Measurements from ENCODE around the gene PCGF5.

Gene PCGF5

DNA sequence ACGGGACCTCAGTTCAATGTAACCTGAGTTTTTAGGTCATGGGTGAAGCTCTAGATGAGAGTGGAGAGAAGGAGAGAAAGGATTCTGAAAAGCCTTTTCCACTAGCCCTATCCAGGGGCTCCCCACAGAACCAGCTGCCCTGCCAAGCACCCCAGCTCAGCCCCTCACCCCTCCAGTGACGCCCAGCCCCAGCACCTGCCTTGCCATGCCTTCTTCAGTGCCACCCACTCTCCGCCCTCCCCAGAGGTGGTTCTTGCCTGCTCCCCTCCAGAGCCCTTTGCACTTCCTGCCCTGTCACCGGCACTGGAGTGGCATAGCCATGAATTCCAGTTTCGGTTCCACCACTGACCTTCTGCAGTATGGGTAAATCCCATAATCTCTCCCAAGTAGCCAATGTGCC, 70.1 kb downstream of the PCGF5 start:
- Histone ChIP-seq H3K4me2 (ENCODE audit: low read length) (no peak overlapping the region), H3K4me1 (ENCODE audit: control insufficient read depth, low read length) (no peaks in the 10 kb centered on the region), H3K9me3 (ENCODE audit: control insufficient read depth, insufficient read depth, low read length) (no peaks in the 10 kb centered on the region), H3K9me2 (replicated peaks; ENCODE audit: control insufficient read depth, low read length) (no peaks in the 10 kb centered on the region), H3K4me3 (ENCODE audit: low read length) (no peak overlapping the region), H3K27ac (ENCODE audit: low read depth, low read length) (no peak overlapping the region), H3K36me3 (ENCODE audit: control insufficient read depth, low read length) (no peaks in the 10 kb centered on the region), H3K27me3 (ENCODE audit: control insufficient read depth, low read length) (0 out of 2 replicates have a peak, but pooled peaks cover under 1% of the 10 kb centered on the region), H3F3A (ENCODE audit: control insufficient read depth, insufficient read depth) (no peaks in the 10 kb centered on the region), H3K79me2 (ENCODE audit: control insufficient read depth, low read length) (no peaks in the 10 kb centered on the region), H4K20me1 (ENCODE audit: control insufficient read depth, insufficient read depth, low read depth, low read length) (no peaks in the 10 kb centered on the region)
- TF ChIP-seq EZH2phosphoT487 (IDR thresholded peaks at IDR 0.05; ENCODE audit: borderline replicate concordance, low read length), result no peak
- TF ChIP-seq, protein P1, sequence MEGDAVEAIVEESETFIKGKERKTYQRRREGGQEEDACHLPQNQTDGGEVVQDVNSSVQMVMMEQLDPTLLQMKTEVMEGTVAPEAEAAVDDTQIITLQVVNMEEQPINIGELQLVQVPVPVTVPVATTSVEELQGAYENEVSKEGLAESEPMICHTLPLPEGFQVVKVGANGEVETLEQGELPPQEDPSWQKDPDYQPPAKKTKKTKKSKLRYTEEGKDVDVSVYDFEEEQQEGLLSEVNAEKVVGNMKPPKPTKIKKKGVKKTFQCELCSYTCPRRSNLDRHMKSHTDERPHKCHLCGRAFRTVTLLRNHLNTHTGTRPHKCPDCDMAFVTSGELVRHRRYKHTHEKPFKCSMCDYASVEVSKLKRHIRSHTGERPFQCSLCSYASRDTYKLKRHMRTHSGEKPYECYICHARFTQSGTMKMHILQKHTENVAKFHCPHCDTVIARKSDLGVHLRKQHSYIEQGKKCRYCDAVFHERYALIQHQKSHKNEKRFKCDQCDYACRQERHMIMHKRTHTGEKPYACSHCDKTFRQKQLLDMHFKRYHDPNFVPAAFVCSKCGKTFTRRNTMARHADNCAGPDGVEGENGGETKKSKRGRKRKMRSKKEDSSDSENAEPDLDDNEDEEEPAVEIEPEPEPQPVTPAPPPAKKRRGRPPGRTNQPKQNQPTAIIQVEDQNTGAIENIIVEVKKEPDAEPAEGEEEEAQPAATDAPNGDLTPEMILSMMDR (IDR thresholded peaks at IDR 0.05; ENCODE audit: low read depth, low read length, poor library complexity, severe bottlenecking), result no peak

DNA sequence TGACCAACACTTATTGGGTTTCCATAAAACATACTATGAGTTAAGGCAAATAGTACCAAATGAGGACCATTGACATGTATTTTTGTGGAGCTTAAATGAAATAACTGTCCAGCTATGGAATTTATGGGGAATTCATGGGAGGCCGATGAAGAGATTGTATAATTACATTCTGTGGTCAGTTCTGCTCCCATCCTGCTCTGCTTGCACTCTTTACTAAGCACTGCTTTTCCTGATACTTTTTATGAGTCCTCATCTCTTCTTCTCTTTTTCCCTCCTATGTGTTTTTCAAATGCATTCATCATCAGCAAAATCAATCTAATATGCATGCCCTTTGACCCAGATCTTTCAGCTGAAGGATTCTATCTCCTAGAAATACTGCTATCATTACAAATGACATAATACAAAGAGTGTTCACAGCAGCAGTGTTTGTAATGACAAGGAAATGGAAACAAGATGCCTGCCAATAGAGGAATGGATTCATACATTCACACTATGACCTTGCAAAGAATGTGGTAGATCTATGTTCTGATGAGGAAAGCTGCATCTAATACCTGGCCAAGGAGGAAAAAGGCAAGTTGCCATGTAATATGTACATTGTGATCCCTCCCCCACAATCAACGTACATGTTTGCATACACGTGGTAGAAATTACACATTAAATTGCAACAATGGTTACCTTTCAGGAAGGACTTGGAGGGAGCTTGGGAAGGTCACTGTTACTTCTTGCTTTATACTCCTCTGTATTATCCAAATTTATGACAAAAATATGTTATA, 73.9 kb downstream of the PCGF5 start:
- H3K9me2 ChIP-seq (replicated peaks; ENCODE audit: control insufficient read depth, low read length), result no peaks in the 10 kb centered on the region
- no peaks in the 10 kb centered on the region for H4K20me1 ChIP-seq (ENCODE audit: control insufficient read depth, insufficient read depth, low read depth, low read length)
- no peaks in the 10 kb centered on the region for H3K36me3 ChIP-seq (ENCODE audit: control insufficient read depth, low read length)
- H3K79me2 ChIP-seq (ENCODE audit: control insufficient read depth, low read length), result no peaks in the 10 kb centered on the region
- H3K27ac ChIP-seq (ENCODE audit: low read depth, low read length), result no peak overlapping the region
- TF ChIP-seq, protein P1 (IDR thresholded peaks at IDR 0.05; ENCODE audit: low read depth, low read length, poor library complexity, severe bottlenecking), result no peak
- TF ChIP-seq EZH2phosphoT487 (IDR thresholded peaks at IDR 0.05; ENCODE audit: borderline replicate concordance, low read length), result no peak
- H3K27me3 ChIP-seq (ENCODE audit: control insufficient read depth, low read length), result peaks cover 3% of the 10 kb centered on the region; the same call in 1 of the 2 replicates
- H3K4me1 ChIP-seq (ENCODE audit: control insufficient read depth, low read length), result peaks cover 16% of the 10 kb centered on the region
- H3K4me2 ChIP-seq (ENCODE audit: low read length), result no peak overlapping the region
- no peak overlapping the region for H3K4me3 ChIP-seq (ENCODE audit: low read length)
- H3F3A ChIP-seq (ENCODE audit: control insufficient read depth, insufficient read depth), result no peaks in the 10 kb centered on the region
- no peaks in the 10 kb centered on the region for H3K9me3 ChIP-seq (ENCODE audit: control insufficient read depth, insufficient read depth, low read length)

DNA sequence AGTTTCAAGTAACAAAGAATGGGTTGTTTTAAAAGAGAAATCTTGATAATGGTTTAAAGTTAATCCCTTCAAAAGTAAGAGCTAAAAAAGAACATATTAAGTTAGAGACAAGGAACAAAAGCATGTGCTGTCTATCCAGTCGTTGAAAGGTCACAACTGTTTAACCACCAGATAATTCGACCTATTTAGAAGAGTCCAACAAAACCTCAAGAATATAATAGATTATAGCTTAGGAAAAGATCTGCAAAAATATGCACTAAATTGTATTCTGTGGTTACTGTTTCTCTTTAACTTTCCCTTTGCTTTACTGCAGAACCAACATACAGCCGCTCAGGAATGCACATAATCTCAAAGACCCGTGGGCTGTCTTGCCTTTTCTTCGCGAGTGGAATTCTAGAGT, 74.9 kb downstream of the PCGF5 start:
- no peaks in the 10 kb centered on the region for H3K9me2 ChIP-seq (replicated peaks; ENCODE audit: control insufficient read depth, low read length)
- TF ChIP-seq, protein P1 (IDR thresholded peaks at IDR 0.05; ENCODE audit: low read depth, low read length, poor library complexity, severe bottlenecking), result no peak
- TF ChIP-seq EZH2phosphoT487 (IDR thresholded peaks at IDR 0.05; ENCODE audit: borderline replicate concordance, low read length), result no peak
- no peaks in the 10 kb centered on the region for H3F3A ChIP-seq (ENCODE audit: control insufficient read depth, insufficient read depth)
- no peaks in the 10 kb centered on the region for H3K36me3 ChIP-seq (ENCODE audit: control insufficient read depth, low read length)
- H3K4me1 ChIP-seq (ENCODE audit: control insufficient read depth, low read length), result peaks cover 16% of the 10 kb centered on the region
- no peaks in the 10 kb centered on the region for H3K79me2 ChIP-seq (ENCODE audit: control insufficient read depth, low read length)
- H3K9me3 ChIP-seq (ENCODE audit: control insufficient read depth, insufficient read depth, low read length), result no peaks in the 10 kb centered on the region
- no peak overlapping the region for H3K27ac ChIP-seq (ENCODE audit: low read depth, low read length)
- no peak overlapping the region for H3K4me2 ChIP-seq (ENCODE audit: low read length)
- no peaks in the 10 kb centered on the region for H4K20me1 ChIP-seq (ENCODE audit: control insufficient read depth, insufficient read depth, low read depth, low read length)
- peaks cover 3% of the 10 kb centered on the region; the same call in 1 of the 2 replicates for H3K27me3 ChIP-seq (ENCODE audit: control insufficient read depth, low read length)
- no peak overlapping the region for H3K4me3 ChIP-seq (ENCODE audit: low read length)

Measured in DOHH2 (cell line).